GM12892 (cell line): ENCODE data around the gene UNC5C.

Experiments used
- POLR2A ChIP-seq: IDR thresholded peaks from 2 replicates; pipeline ENCODE4 v1.6.1; 2011; ENCODE audit warnings: low read depth, low read length, control low read depth
- POLR2AphosphoS5 ChIP-seq: IDR thresholded peaks from 2 replicates; pipeline ENCODE4 v1.6.1; 2011; ENCODE audit warnings: low read depth, low read length, control low read depth

GRCh38 chr4:95439071-95439470 is 109.7 kb downstream of the UNC5C start:
- TF ChIP-seq POLR2A (no peak), POLR2AphosphoS5 (no peak)
